HG02571 (cell line): ENCODE results near the gene TMEM218.
"Not testable (repeated sequence)": the region's sequence is repeated elsewhere in the genome, so short reads cannot be mapped to it uniquely, and the experiment has no call there.

Experiments
- ATAC-seq: cut with Tn5 transposase; IDR thresholded peaks from one replicate; pipeline ENCODE4 v1.9.1; 2021; ENCODE audit warnings: mild to moderate bottlenecking, moderate library complexity; ENCODE audit not compliant: unreplicated experiment

The TMEM218 gene

DNA sequence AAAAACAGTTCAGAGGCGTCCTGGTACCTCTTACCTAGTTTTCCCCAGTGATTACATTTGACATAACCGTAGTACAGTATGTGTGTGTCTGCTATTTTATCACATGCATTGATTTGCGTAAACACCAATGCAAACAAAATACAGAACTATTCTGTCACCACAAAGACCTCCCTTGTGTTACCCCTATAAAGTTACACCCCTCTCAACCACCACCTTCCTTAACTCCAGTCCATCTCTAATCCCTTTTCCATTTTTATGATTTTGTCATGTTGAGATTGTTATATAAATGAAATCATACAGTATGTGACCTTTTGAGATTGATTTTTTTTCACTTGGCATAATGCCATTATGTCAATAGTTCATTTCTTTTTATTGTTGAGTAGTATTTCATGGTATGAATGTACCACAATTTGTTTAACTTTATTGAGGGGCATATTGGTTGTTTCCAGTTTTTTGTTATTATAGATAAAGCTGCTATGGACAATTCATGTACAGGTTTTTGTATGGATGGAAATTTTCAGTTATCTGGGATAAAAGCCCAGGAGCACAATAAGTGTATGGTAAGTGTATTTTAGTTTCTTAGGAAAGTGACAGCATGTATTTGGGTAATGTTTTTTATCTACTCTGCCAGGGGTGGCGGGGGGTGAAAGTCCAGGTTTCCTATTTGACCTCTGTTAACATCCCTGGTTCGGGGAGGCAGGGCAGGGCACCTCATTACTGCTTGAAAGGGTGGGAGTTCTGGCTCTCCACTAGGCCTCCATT is 54.3 kb downstream of the TMEM218 start:
- no peak for ATAC-seq

- not testable (repeated sequence) for ATAC-seq
These were observed 55.3 kb downstream of the TMEM218 start for GRCh38 chr11:125056111-125056510.

- ATAC-seq = no peak
These were observed 56.2 kb downstream of the TMEM218 start for GRCh38 chr11:125055107-125055715.

- no peak for ATAC-seq
These were observed 58.3 kb downstream of the TMEM218 start for GRCh38 chr11:125053167-125053566.

GRCh38 chr11:125052047-125052446 is 59.4 kb downstream of the TMEM218 start:
- no peak for ATAC-seq

GRCh38 chr11:125049164-125049792 is 62.1 kb downstream of the TMEM218 start:
- no peak for ATAC-seq
